ENCODE results near the gene RNPS1. TPM values are rescaled to one million over a fixed set of nuclear protein-coding genes. Genes with fewer than 3 reads are reported as not detected.
A peak's percentile ranks its signal among the peaks of the same experiment; 100 is the strongest.

The RNPS1 gene
- total and polyA plus RNA-seq, 2 of the 4 experiments (the other 2 are of a cell fraction): 57.5 to 192 TPM

- in situ Hi-C loops (cut with MboI; ENCODE audit: low sequenced_read_pairs): no loop called here
- 65% methylated on average over 15 of the region's 21 CpGs; no CpG with 5 or more reads in 1 of the 2 experiments for WGBS, 2 experiments (ENCODE audit: extremely low coverage in 2 of 2, insufficient read length in 1 of 2)
Observed at GRCh38 chr16:2295056-2295798, 27.3 kb upstream of the RNPS1 start.

More at GRCh38 chr16:2295056-2295798, 27.3 kb upstream of the RNPS1 start:
- ATAC-seq (ENCODE audit: low read depth) (no peak), DNase-seq (no peak)
- H3K27ac ChIP-seq (ENCODE audit: insufficient read depth, low read length): no peak overlapping the region
- intact Hi-C loops (cut with micrococcal nuclease) (no loop called here), dilution Hi-C loops (cut with HindIII; ENCODE audit: low sequenced_read_pairs, unreplicated experiment) (no loop called here)
- H4K91ac ChIP-seq (ENCODE audit: insufficient read depth, low read depth, low read length): no peak overlapping the region
- H3K4me2 ChIP-seq (ENCODE audit: low read depth, low read length): no peak overlapping the region
- CTCF ChIA-PET: interaction anchor here (0.6 kb wide), 1 partner anchor 8 kb away, joined by 3 read pairs; no protein-coding TSS in a partner anchor
- H3K4me1 ChIP-seq (ENCODE audit: control insufficient read depth, insufficient read depth, low read length): no peaks in the 10 kb centered on the region
- peaks cover 17% of the 10 kb centered on the region for H3K27me3 ChIP-seq (ENCODE audit: control insufficient read depth, insufficient read depth, low read length)
- H3K4me3 ChIP-seq (ENCODE audit: insufficient read depth, low read depth, low read length): no peak overlapping the region
- H3K9ac ChIP-seq (ENCODE audit: low read depth, low read length): no peak overlapping the region
- H3K56ac ChIP-seq (ENCODE audit: extremely low read depth, insufficient read depth, low read length): no peak overlapping the region
- H2BK15ac ChIP-seq (ENCODE audit: low read depth, low read length): no peak overlapping the region
- no TSS peak for BruUV-seq (replicated peaks)
- no peak overlapping the region for H3K14ac ChIP-seq (replicated peaks; ENCODE audit: low read depth, low read length)
- H3K79me1 ChIP-seq (ENCODE audit: low read depth in 1 of 2, low read length in 2 of 2): no peaks in the 10 kb centered on the region
- no peak overlapping the region for H2BK120ac ChIP-seq (ENCODE audit: low read depth, low read length)
- no peaks in the 10 kb centered on the region for H4K20me1 ChIP-seq (ENCODE audit: insufficient read depth, low read length)
- H4K8ac ChIP-seq (ENCODE audit: low read depth in 2 of 2, low read length in 2 of 2): no peak overlapping the region
- H4K5ac ChIP-seq (ENCODE audit: low read depth, low read length): no peak overlapping the region
- no peak overlapping the region for H2BK5ac ChIP-seq (ENCODE audit: low read depth, low read length, poor library complexity, severe bottlenecking)
- H2AFZ ChIP-seq (replicated peaks; ENCODE audit: low read length, poor library complexity): peak overlapping the region; percentile 41
- no peak overlapping the region for H2AK5ac ChIP-seq (ENCODE audit: low read depth, low read length)
- no peak overlapping the region for H2BK20ac ChIP-seq (ENCODE audit: low read depth, low read length)
- H3K36me3 ChIP-seq (ENCODE audit: control insufficient read depth, insufficient read depth, low read length): no peaks in the 10 kb centered on the region
- H3K18ac ChIP-seq (ENCODE audit: low read depth, low read length): no peak overlapping the region
- no peak overlapping the region for H3K23ac ChIP-seq (ENCODE audit: low read depth, low read length)
- POLR2A ChIA-PET (ENCODE audit: unreplicated experiment): no interaction called here
- no peaks in the 10 kb centered on the region for H3K9me3 ChIP-seq (ENCODE audit: control insufficient read depth, insufficient read depth, low read length)
- H2AK9ac ChIP-seq (replicated peaks; ENCODE audit: low read depth, low read length, poor library complexity): no peak overlapping the region
- no peak overlapping the region for H3K4ac ChIP-seq (ENCODE audit: low read depth, low read length)
- no peaks in the 10 kb centered on the region for H3K9me1 ChIP-seq (ENCODE audit: insufficient read depth, low read length)
- TF ChIP-seq CEBPB (IDR thresholded peaks at IDR 0.05; ENCODE audit: low read depth, low read length): no peak
- TF ChIP-seq MAFK (IDR thresholded peaks at IDR 0.05; ENCODE audit: low read depth, low read length): no peak
- no peak for TF ChIP-seq MAZ (IDR thresholded peaks at IDR 0.05; ENCODE audit: borderline replicate concordance, low read depth, low read length)
- no peak for TF ChIP-seq SMC3 (IDR thresholded peaks at IDR 0.05; ENCODE audit: low read depth, low read length)
- TF ChIP-seq CHD1 (IDR thresholded peaks at IDR 0.05; ENCODE audit: low read depth, low read length): no peak
- TF ChIP-seq USF2 (IDR thresholded peaks at IDR 0.05; ENCODE audit: low read depth, low read length): no peak
- TF ChIP-seq CTCF (conservative IDR thresholded peaks at IDR 0.05; ENCODE audit: low read depth, low read length): no peak
- TF ChIP-seq FOS (IDR thresholded peaks at IDR 0.05; ENCODE audit: low read depth, low read length): no peak
- TF ChIP-seq BHLHE40 (IDR thresholded peaks at IDR 0.05; ENCODE audit: low read depth, low read length): no peak
- TF ChIP-seq RFX5 (IDR thresholded peaks at IDR 0.05; ENCODE audit: low read depth, low read length): no peak
- no peak for TF ChIP-seq POLR2A (IDR thresholded peaks at IDR 0.05; ENCODE audit: low read depth, low read length)

Measured in IMR-90 (cell line).